Spinal cord (tissue), 10 donors: Measurements from ENCODE around the gene TRABD. TPM values are rescaled to one million over a fixed set of nuclear protein-coding genes. Genes with fewer than 3 reads are reported as not detected.
A peak's percentile ranks its signal among the peaks of the same experiment; 100 is the strongest.
"Not testable (repeated sequence)": the region's sequence is repeated elsewhere in the genome, so short reads cannot be mapped to it uniquely, and the experiment has no call there.

ENCODE experiments used
- DNase-seq, 6 donors: peaks; one replicate each; pipeline versions ENCODE4 v3.0.0 to v3.0.0-alpha.2; 2013 to 2015; ENCODE audit warnings: low spot score in 6 of 6, low read depth in 4 of 6
- H3K27ac ChIP-seq: one replicate; pipeline ENCODE4 v1.5.1; 2013; ENCODE audit warnings: low read depth, low read length, control low read depth
- H3K27me3 ChIP-seq: one replicate; pipeline ENCODE4 v1.6.1; 2013; ENCODE audit warnings: low read length; ENCODE audit not compliant: control insufficient read depth, insufficient read depth
- H3K36me3 ChIP-seq: one replicate; pipeline ENCODE4 v1.6.1; 2013; ENCODE audit warnings: low read length; ENCODE audit not compliant: control insufficient read depth, insufficient read depth
- H3K4me1 ChIP-seq: one replicate; pipeline ENCODE4 v1.6.1; 2013; ENCODE audit warnings: low read length; ENCODE audit not compliant: control insufficient read depth, insufficient read depth
- H3K4me3 ChIP-seq: one replicate; pipeline ENCODE4 v1.5.1; 2013; ENCODE audit warnings: low read depth, low read length, control low read depth
- H3K9me3 ChIP-seq: one replicate; pipeline ENCODE4 v1.6.1; 2013; ENCODE audit warnings: low read length; ENCODE audit not compliant: control insufficient read depth, insufficient read depth
- WGBS: methylation state at CpG from one replicate; pipeline ENCODE4 v1.1.5; 2013; ENCODE audit warnings: missing lambda C conversion rate; ENCODE audit not compliant: insufficient coverage; 5-methylcytosine and 5-hydroxymethylcytosine counted together
- long read RNA-seq, 4 donors: transcript quantifications; one replicate each; lab custom pipeline, GENCODE V29; 2026
- polyA plus RNA-seq, 2 donors: library from polyadenylated mRNA; unstranded; fragments of 120-200 nt; gene quantifications; one replicate each; pipeline ENCODE4 v1.2.1, GENCODE V29; 2013; ENCODE audit not compliant: insufficient read length in 2 of 2
- total RNA-seq, 2 donors: library from RNA; depleted of rRNA in 1 of 2; stranded (reverse); fragments of 120-200 nt in 1 of 2; fragments of >200 nt in 1 of 2; gene quantifications; one replicate each; pipeline versions ENCODE4 v1.2.3 to v1.2.4, GENCODE V29; 2013 to 2014
- donor health status: healthy.

TRABD gene, protein sequence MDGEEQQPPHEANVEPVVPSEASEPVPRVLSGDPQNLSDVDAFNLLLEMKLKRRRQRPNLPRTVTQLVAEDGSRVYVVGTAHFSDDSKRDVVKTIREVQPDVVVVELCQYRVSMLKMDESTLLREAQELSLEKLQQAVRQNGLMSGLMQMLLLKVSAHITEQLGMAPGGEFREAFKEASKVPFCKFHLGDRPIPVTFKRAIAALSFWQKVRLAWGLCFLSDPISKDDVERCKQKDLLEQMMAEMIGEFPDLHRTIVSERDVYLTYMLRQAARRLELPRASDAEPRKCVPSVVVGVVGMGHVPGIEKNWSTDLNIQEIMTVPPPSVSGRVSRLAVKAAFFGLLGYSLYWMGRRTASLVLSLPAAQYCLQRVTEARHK
- total RNA-seq = 10 to 100 TPM in 1 of 2 donors, 1 to 10 TPM in 1; 5.4 to 13.0 TPM
- 10 to 100 TPM; 30.3 to 34.7 TPM for polyA plus RNA-seq
- long read RNA-seq, donor 1, partial matches to known transcripts = 0 of 3 reads
- long read RNA-seq, donor 1, other reads (novel, unspliced or antisense) = 0 of 3 reads
- long read RNA-seq, donor 2, partial matches to known transcripts = 28 of 29 reads
- long read RNA-seq, donor 2, other reads (novel, unspliced or antisense) = 0 of 29 reads
- long read RNA-seq, donor 3, partial matches to known transcripts = 0 of 2 reads
- long read RNA-seq, donor 3, other reads (novel, unspliced or antisense) = 0 of 2 reads
- long read RNA-seq, donor 4, transcript TRABD-201 (10 exons, 2,329 nt) = major isoform, 5 of 10 reads
- long read RNA-seq, donor 4, transcript TRABD-202 (10 exons, 2,272 nt) = major isoform, 5 of 10 reads
- long read RNA-seq, donor 4, partial matches to known transcripts = 0 of 10 reads
- long read RNA-seq, donor 4, other reads (novel, unspliced or antisense) = 0 of 10 reads

DNA sequence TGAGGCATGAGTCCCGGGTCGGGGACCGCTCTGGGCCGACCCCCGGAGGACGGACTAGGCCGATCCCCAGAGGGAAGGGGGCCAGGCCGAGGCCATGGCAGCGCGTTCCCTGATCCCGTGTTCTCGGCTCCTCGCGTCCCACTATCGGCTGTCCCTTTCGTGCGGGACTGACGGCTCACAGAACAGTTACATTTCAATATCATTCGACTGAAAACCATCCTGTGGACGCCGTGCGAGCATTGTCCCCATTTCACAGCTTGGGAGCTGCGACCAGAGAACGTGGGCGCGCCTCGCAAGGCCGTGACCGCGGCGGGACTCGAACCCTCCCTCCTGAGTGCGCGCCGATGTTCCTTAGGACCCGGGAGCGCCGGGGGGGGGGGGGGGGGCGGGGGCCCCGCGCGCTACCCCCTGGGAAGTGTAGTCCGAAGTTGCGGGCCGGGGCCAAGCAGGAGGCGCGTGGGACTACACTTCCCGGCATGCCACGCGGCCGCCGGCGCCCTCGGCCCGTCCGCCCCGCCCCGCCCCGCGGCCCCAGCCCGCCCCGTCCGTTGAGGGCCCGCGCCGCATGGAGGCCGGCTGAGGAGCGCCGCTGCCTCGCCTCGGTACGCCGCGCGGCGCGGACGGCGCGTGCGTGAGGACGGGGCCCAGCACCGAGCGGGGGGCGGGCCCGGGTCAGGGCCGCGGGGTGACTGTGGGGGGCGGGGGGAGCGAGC lies at the start of gene TRABD:
TSS of gene TRABD (plus strand) at position 539 of the 713 bp plus-strand sequence. CDS start 7,148 bp downstream, outside the sequence.
- Histone ChIP-seq H3K4me1 (peaks cover 46% of the 10 kb centered on the region), H3K9me3 (no peaks in the 10 kb centered on the region), H3K36me3 (peaks cover 49% of the 10 kb centered on the region), H3K27ac (no peak within 1 kb of the TSS), H3K4me3 (peak within 1 kb of the TSS; percentile 52), H3K27me3 (no peaks in the 10 kb centered on the region)
- peak in 5 of 6 donors; percentile 74 to 96 (median 82) for DNase-seq
- WGBS = 2% methylated on average over 51 of the region's 90 CpGs

DNA sequence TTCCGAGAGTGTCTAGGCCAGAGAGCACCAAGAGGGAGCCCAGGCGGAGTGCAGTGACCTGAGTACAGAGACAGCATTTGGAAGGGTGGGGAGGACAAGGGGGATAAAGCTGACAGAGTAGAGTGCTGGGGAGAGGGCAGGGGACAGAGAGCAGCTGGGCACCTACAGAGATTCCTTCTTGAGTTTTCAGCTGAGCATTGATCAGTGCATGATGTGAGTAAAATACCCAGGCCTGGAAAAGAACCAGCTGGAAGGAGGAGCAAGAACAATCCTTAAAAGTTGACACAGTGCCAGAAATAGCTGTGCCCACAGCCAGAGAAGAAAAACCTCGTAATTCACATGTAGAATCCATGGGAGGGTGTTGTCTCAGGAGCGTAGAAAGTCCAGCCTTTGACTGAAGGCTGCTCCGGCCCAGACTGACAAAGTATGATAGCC lies 49.1 kb upstream of the TRABD start:
- DNase-seq = peak in 2 of 6 donors; percentile 75 to 77
- H3K27ac ChIP-seq = no peak overlapping the region
- peaks cover 5% of the 10 kb centered on the region for H3K4me1 ChIP-seq
- 74% methylated on average over 2 of the region's 5 CpGs for WGBS
- H3K9me3 ChIP-seq = no peaks in the 10 kb centered on the region
- no peaks in the 10 kb centered on the region for H3K27me3 ChIP-seq
- no peaks in the 10 kb centered on the region for H3K36me3 ChIP-seq
- no peak overlapping the region for H3K4me3 ChIP-seq

DNA sequence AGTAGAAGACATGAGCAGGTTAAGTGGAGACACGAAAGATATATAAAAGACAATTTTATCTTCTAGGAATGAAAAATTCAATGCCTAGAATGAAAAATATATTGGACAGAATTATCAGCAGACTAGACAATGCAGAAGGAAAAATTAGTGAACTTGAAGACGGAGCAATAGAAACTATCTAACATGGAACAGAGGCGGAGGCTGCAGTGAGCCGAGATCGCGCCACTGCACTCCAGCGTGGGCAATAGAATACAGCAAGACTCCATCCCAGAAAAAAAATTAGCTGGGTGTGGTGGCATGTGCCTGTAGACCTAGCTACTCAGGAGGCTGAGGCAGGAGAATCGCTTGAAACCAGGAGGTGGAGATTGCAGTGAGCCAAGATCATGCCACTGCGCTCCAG lies 48.4 kb upstream of the TRABD start:
- 93% methylated on average over 3 of the region's 9 CpGs for WGBS
- not testable (repeated sequence) for H3K4me3 ChIP-seq, H3K36me3 ChIP-seq, H3K9me3 ChIP-seq, H3K4me1 ChIP-seq, H3K27me3 ChIP-seq, DNase-seq, H3K27ac ChIP-seq

DNA sequence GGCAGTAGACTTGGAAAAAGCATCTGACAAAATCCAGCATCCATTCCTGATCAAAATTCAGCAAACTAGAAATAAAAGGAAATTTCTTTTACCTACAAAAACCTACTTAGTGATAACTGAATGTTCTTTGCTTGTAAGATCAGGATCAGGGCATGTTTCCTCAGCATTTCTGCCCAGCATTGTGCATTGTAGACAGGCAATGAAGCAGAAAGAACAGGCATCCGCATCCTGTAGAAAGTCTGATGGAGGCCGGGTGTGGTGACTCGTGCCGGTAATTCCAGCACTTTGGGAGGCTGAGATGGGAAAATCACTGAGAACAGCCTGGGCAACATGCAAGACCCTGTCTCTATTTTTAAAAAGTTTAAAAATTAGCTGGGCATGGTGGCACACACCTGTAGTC lies 47.7 kb upstream of the TRABD start:
- H3K9me3 ChIP-seq = no peaks in the 10 kb centered on the region
- peaks cover 5% of the 10 kb centered on the region for H3K4me1 ChIP-seq
- H3K27ac ChIP-seq = no peak overlapping the region
- H3K27me3 ChIP-seq = no peaks in the 10 kb centered on the region
- DNase-seq = no peak
- whole genome bisulfite sequencing = 57% methylated on average over 4 of the region's 4 CpGs
- no peak overlapping the region for H3K4me3 ChIP-seq
- no peaks in the 10 kb centered on the region for H3K36me3 ChIP-seq

DNA sequence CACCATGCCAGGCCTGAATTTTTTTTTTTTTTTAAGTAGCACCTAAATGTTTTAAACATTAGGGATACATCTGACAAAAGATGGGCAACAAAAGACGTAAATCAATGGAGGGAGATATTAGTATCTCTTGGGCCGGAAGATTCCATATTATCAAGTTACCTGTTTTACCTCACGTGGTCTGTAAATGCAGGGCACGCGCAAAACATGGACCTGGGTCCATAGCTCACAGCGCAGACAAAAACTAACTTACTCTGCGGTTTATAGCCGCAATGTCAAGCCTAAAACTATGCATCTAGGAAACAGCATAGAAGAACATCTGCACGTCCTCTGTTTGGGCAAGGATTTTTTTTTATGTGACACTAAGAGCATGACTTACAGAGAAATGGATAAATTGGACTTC lies 46.7 kb upstream of the TRABD start:
- Histone ChIP-seq H3K27ac (no peak overlapping the region), H3K4me3 (no peak overlapping the region), H3K4me1 (peaks cover 5% of the 10 kb centered on the region), H3K36me3 (no peaks in the 10 kb centered on the region), H3K9me3 (no peaks in the 10 kb centered on the region), H3K27me3 (no peaks in the 10 kb centered on the region)
- DNase-seq = no peak
- WGBS = 91% methylated on average over 7 of the region's 9 CpGs

DNA sequence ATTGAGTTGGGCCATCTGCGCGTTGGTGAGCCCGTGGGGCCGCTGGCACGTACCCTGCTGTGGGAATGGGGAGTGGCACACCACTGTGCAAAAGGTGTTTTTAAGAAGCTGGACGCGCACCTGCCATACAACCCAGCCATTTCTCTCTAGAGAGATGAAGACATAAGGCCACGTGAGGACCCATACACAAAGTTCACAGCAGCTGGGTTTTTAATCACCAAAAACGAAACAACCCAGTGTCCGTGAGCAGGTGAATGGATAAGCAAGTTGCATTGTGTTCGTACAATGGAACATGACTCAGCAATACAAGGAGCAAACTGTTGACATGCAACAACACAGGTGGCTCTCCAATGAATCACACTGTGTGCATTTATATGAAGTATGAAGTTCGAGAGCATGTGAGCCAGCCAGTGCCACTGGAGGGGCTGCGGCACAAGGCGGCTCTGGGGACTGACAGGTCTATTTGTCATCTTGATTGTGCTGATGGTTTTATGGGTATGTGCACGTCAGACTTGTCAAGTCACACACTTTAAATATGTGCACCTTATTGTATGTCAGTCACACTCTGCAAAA lies 45.8 kb upstream of the TRABD start:
- 89% methylated on average over 8 of the region's 15 CpGs for WGBS

DNA sequence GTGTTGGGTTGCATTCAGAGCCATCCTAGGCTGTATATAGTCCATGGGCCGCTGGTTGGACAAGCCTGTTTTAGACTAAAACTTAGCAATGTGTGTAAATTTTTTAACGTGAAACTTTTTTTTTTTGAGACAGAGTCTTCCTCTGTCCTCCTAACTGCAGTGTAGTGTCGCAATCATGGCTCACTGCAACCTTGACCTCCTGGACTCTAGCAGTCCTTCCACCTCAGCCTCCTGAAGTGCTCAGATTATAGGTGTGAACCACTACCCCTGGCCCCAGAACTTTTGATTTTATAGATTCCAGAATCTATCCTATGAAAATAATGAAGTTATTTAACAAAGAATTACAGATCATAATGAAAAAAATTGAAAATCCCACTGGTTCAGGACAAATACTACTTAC lies 45.1 kb upstream of the TRABD start:
- Histone ChIP-seq H3K4me3 (no peak overlapping the region), H3K36me3 (no peaks in the 10 kb centered on the region), H3K27ac (no peak overlapping the region), H3K27me3 (no peaks in the 10 kb centered on the region), H3K4me1 (peaks cover 5% of the 10 kb centered on the region), H3K9me3 (no peaks in the 10 kb centered on the region)
- no CpG with 5 or more reads among the region's 3 CpGs for WGBS
- DNase-seq = no peak

More for the DNA sequence above, 45.8 kb upstream of the TRABD start:
- no peaks in the 10 kb centered on the region for H3K27me3 ChIP-seq
- DNase-seq = no peak
- no peak overlapping the region for H3K4me3 ChIP-seq
- no peak overlapping the region for H3K27ac ChIP-seq
- peaks cover 5% of the 10 kb centered on the region for H3K4me1 ChIP-seq
- H3K9me3 ChIP-seq = no peaks in the 10 kb centered on the region
- no peaks in the 10 kb centered on the region for H3K36me3 ChIP-seq

DNA sequence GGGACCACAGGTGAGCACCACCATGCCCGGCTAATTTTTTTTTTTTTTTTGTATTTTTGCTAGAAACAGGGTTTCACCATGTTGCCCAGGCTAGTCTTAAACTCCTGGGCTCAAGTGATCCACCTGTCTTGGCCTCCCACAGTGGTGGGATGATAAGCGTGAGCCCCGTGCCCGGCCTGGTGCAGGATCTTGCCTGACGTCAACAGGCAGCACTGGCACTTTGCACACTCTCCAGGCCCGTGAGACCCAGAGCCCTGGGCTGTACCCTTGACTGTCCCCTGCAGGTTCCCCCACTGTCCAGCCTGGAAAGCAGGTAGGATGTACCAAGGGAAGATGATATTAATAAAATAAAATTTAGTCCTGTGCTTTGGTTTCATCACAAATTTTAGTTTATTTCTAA lies 44.3 kb upstream of the TRABD start:
- WGBS = 89% methylated on average over 5 of the region's 6 CpGs
- no peaks in the 10 kb centered on the region for H3K36me3 ChIP-seq
- no peaks in the 10 kb centered on the region for H3K27me3 ChIP-seq
- no peak overlapping the region for H3K4me3 ChIP-seq
- peaks cover 12% of the 10 kb centered on the region for H3K4me1 ChIP-seq
- no peak for DNase-seq
- no peak overlapping the region for H3K27ac ChIP-seq
- no peaks in the 10 kb centered on the region for H3K9me3 ChIP-seq

DNA sequence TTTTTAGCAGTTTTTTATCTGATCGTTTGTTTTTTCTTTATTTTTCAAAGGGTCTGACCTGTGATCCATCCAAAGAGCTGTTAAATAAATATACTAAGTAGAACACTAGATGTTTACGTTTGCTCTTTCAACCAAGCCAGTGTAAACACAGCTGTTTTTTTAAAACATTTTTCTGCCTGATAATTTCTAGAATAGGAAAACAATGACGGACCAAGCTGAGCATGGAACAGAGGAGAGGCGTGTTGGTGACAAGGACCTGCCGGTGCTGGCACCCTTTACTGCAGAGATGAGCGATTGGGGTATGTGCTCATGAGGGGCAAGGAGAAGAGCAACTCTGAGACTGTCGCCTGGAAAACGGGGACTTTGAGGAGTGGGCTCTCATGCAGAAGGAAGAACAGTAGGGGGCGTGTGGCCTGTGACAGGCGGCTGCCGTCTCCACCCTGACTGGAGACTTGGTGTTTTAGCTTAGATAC lies 43.8 kb upstream of the TRABD start:
- WGBS = 19% methylated on average over 9 of the region's 11 CpGs
- DNase-seq = peak in 2 of 6 donors; percentile 53 to 56

More for the DNA sequence above, 43.8 kb upstream of the TRABD start:
- peaks cover 13% of the 10 kb centered on the region for H3K4me1 ChIP-seq
- no peak overlapping the region for H3K27ac ChIP-seq
- H3K27me3 ChIP-seq = no peaks in the 10 kb centered on the region
- no peaks in the 10 kb centered on the region for H3K9me3 ChIP-seq
- no peaks in the 10 kb centered on the region for H3K36me3 ChIP-seq
- H3K4me3 ChIP-seq = no peak overlapping the region
